ENCODE data around the gene MADD. TPM values are rescaled to one million over a fixed set of nuclear protein-coding genes. Genes with fewer than 3 reads are reported as not detected.
A peak's percentile ranks its signal among the peaks of the same experiment; 100 is the strongest.

Gene MADD
- polyA plus RNA-seq, 1 donor from 2014 or later, result 66.9 TPM

DNA sequence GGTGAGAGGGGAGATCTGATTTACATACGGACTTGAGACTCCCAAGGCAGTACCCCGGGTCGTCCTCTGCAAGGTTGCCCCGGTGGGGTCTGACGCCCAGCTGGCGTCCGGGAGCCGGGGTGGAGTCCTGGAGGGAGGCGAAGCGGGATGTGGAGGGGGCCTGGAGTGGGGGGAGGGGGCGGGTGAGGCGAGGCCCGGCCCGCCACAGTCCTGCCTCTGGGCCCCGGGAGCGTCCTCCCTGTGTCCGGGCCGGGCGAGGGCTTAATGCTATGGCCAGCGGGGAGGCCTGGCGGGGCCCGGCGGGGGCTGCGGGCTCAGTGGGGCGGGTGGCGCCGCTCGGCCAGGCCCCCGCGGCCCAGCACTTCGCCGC is 85.0 kb downstream of the MADD start:
- Histone ChIP-seq H3K27me3 (ENCODE audit: insufficient read depth, low read depth, low read length) (no peaks in the 10 kb centered on the region), H3K9ac (ENCODE audit: low read length) (no peak overlapping the region), H3K9me2 (ENCODE audit: insufficient read depth, low read length) (no peaks in the 10 kb centered on the region), H4K20me1 (ENCODE audit: insufficient read depth) (no peaks in the 10 kb centered on the region), H3K36me3 (ENCODE audit: insufficient read depth, low read length) (no peaks in the 10 kb centered on the region), H3K79me2 (replicated peaks; ENCODE audit: insufficient read depth, low read length) (no peaks in the 10 kb centered on the region), H2AFZ (ENCODE audit: low read depth, low read length) (no peak overlapping the region), H3K9me3 (ENCODE audit: low read length) (no peaks in the 10 kb centered on the region), H3K27ac (ENCODE audit: low read length) (no peak overlapping the region), H3F3A (ENCODE audit: insufficient read depth, low read length, poor library complexity, severe bottlenecking) (no peaks in the 10 kb centered on the region), H3K4me2 (ENCODE audit: low read length) (no peak overlapping the region), H3K4me3 (ENCODE audit: low read length) (no peak overlapping the region)
- TF ChIP-seq EZH2 (IDR thresholded peaks at IDR 0.05; ENCODE audit: borderline replicate concordance, insufficient read depth, low read length, poor library complexity, severe bottlenecking), result no peak
- TF ChIP-seq EP300 (conservative IDR thresholded peaks at IDR 0.05; ENCODE audit: poor library complexity, severe bottlenecking), result no peak
- no peak for TF ChIP-seq RAD21 (conservative IDR thresholded peaks at IDR 0.05)
- TF ChIP-seq, protein P1, sequence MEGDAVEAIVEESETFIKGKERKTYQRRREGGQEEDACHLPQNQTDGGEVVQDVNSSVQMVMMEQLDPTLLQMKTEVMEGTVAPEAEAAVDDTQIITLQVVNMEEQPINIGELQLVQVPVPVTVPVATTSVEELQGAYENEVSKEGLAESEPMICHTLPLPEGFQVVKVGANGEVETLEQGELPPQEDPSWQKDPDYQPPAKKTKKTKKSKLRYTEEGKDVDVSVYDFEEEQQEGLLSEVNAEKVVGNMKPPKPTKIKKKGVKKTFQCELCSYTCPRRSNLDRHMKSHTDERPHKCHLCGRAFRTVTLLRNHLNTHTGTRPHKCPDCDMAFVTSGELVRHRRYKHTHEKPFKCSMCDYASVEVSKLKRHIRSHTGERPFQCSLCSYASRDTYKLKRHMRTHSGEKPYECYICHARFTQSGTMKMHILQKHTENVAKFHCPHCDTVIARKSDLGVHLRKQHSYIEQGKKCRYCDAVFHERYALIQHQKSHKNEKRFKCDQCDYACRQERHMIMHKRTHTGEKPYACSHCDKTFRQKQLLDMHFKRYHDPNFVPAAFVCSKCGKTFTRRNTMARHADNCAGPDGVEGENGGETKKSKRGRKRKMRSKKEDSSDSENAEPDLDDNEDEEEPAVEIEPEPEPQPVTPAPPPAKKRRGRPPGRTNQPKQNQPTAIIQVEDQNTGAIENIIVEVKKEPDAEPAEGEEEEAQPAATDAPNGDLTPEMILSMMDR (IDR thresholded peaks at IDR 0.05; ENCODE audit: poor library complexity, severe bottlenecking), result no peak
- no peak for TF ChIP-seq POLR2AphosphoS5 (IDR thresholded peaks at IDR 0.05)
- TF ChIP-seq TAF1 (IDR thresholded peaks at IDR 0.05; ENCODE audit: low read depth), result no peak

DNA sequence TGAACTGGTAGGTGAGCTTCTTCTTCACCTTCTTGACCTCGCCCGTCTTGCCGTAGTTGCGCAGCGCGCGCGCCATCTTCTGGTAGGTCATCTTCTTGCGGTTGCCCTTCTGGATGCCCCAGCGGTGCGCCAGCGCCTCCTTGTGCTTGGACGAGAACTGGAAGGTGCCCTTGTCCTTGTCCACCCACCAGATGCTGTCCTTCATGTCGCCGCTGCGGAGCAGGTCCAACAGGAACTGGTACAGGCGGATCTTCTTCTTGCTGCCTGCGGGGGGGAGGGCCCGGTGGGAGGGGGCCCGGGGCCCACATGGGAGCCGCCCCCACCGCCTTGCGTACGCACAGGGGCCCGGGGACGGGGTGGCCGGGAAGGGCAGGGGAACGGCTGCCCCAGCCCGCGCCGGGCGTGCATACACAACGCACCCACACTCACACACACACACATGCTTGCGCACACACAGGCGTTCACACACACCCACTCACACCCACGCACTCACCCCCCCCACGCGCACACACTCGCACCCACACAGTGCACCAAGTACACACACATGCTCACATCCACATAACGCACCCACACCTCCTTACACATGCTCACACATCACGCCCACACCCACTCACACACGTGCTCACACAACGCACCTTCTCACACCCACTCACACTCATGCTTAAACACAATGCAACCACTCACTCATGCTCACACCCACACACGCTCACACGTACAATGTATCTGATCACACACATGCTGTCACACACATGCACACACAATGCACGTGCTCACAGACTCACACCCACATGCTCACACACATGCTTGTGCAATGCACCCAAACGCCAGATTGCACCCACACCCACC is 85.6 kb downstream of the MADD start:
- TF ChIP-seq, protein P1 (IDR thresholded peaks at IDR 0.05; ENCODE audit: poor library complexity, severe bottlenecking), result peak; percentile 40
- TF ChIP-seq TAF1 (IDR thresholded peaks at IDR 0.05; ENCODE audit: low read depth), result no peak
- TF ChIP-seq POLR2AphosphoS5 (IDR thresholded peaks at IDR 0.05), result no peak
- TF ChIP-seq SMC3 (conservative IDR thresholded peaks at IDR 0.05; ENCODE audit: poor library complexity), result no peak
- TF ChIP-seq EP300 (conservative IDR thresholded peaks at IDR 0.05; ENCODE audit: poor library complexity, severe bottlenecking), result no peak
- Histone ChIP-seq H2AFZ (ENCODE audit: low read depth, low read length) (no peak overlapping the region), H3K9me2 (ENCODE audit: insufficient read depth, low read length) (no peaks in the 10 kb centered on the region), H3K27ac (ENCODE audit: low read length) (no peak overlapping the region), H3K9ac (ENCODE audit: low read length) (no peak overlapping the region), H4K20me1 (ENCODE audit: insufficient read depth) (no peaks in the 10 kb centered on the region), H3F3A (ENCODE audit: insufficient read depth, low read length, poor library complexity, severe bottlenecking) (no peaks in the 10 kb centered on the region), H3K27me3 (ENCODE audit: insufficient read depth, low read depth, low read length) (no peaks in the 10 kb centered on the region), H3K9me3 (ENCODE audit: low read length) (no peaks in the 10 kb centered on the region), H3K36me3 (ENCODE audit: insufficient read depth, low read length) (no peaks in the 10 kb centered on the region), H3K79me2 (replicated peaks; ENCODE audit: insufficient read depth, low read length) (no peaks in the 10 kb centered on the region), H3K4me2 (ENCODE audit: low read length) (no peak overlapping the region), H3K4me3 (ENCODE audit: low read length) (no peak overlapping the region)
